AG04449 (cell line): ENCODE results near the gene ZNF438.

Source experiments
- CTCF ChIA-PET: fragments of 350-600 bp; formaldehyde crosslinking; extraction: SDS; loops from one replicate; lab custom pipeline; 2021; ENCODE audit warnings: antibody characterized with exemption; lab: Yijun Ruan, JAX
- POLR2A ChIA-PET: fragments of 400-600, 350-600 bp; formaldehyde crosslinking; extraction: SDS; loops from one replicate; lab custom pipeline; 2020; ENCODE audit warnings: antibody characterized with exemption, inconsistent platforms; lab: Yijun Ruan, JAX
- DNase-seq: peaks from one replicate; pipeline ENCODE4 v3.0.0-alpha.2; 2010; ENCODE audit warnings: low read depth, low spot score
- H3K4me3 ChIP-seq: 2 replicates; pipeline ENCODE4 v1.5.1; 2011; ENCODE audit warnings: low read depth, mild to moderate bottlenecking, control low read depth, low read length
- CTCF ChIP-seq: IDR thresholded peaks from one replicate; pipeline ENCODE4 v1.5.1; 2011; ENCODE audit warnings: mild to moderate bottlenecking, moderate library complexity, low read length, control low read depth, inconsistent platforms; ENCODE audit not compliant: insufficient read depth; ENCODE audit errors: missing control alignments

Gene ZNF438

DNA sequence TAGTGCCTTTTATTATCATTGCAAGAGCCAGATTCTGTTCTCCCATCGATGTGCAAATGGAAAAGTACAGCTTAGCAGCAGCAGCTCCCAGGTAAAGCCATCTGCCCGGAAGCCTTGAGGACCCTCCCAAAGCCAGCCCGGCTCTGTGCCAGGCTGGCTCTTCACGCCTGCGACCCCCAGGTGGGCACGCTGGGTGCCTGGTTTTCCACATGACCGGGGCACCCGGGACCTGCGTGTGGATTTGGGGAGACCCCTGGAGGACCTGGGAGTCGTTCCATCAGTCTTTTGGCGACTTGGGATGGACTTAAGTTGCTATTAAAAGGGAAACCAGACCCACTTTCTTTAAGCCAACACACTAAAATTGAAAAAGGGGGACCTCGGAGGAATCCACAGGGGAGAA is 196.5 kb downstream of the ZNF438 start:
- POLR2A ChIA-PET = no interaction called here
- CTCF ChIA-PET = no interaction called here
- no peak for TF ChIP-seq CTCF
- H3K4me3 ChIP-seq = no peak overlapping the region
- DNase-seq = no peak

DNA sequence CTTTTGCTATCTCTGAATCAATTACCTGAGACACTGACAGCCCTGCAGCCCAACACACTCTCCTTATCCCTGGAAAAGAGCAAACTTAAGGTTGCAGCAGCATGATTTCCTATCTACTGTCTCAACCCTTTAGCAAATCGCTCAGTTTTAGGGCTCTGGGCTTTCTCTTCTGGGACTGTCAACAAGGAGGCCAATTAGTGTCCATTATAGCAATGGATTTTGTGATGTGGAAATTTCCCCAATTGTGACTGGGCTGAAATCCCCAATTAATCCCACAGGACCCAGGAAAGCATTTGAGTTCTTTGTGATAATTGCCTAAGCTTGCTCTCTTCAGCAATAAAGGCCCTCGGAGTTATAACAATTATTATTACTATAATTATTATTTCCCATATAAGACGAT is 197.0 kb downstream of the ZNF438 start:
- TF ChIP-seq CTCF = no peak
- DNase-seq = no peak
- no peak overlapping the region for H3K4me3 ChIP-seq
- ChIA-PET POLR2A (no interaction called here), CTCF (no interaction called here)

GRCh38 chr10:30834153-30834552 is 197.5 kb downstream of the ZNF438 start:
- H3K4me3 ChIP-seq = no peak overlapping the region
- DNase-seq = no peak
- CTCF ChIA-PET = interaction anchor here (1.2 to 1.3 kb wide), 2 partner anchors 8 to 14 kb away, joined by 3 to 5 read pairs; no protein-coding TSS in a partner anchor
- no peak for TF ChIP-seq CTCF
- POLR2A ChIA-PET = no interaction called here

DNA sequence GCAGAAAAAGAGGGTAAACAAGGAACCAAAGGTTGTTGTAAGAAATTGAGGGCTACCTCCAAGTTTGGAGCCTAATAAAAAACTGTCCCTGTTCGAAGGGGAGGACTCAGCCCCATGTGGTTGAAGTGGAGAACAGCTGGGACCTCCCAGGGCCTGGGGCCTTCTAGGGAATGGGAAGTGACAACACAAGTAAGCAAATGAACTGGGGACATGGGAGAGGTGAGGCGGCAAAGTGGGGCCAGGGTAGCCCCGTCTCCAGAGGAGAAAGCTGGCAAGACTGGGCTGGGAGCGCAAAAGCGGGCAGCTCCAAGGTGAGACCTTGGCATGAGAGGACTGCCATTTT is 198.1 kb downstream of the ZNF438 start:
- ChIA-PET POLR2A (no interaction called here), CTCF (interaction anchor here (1.2 to 1.3 kb wide), 3 partner anchors 8 to 14 kb away, joined by 3 to 5 read pairs (median 3); no protein-coding TSS in a partner anchor)
- H3K4me3 ChIP-seq = no peak overlapping the region

DNA sequence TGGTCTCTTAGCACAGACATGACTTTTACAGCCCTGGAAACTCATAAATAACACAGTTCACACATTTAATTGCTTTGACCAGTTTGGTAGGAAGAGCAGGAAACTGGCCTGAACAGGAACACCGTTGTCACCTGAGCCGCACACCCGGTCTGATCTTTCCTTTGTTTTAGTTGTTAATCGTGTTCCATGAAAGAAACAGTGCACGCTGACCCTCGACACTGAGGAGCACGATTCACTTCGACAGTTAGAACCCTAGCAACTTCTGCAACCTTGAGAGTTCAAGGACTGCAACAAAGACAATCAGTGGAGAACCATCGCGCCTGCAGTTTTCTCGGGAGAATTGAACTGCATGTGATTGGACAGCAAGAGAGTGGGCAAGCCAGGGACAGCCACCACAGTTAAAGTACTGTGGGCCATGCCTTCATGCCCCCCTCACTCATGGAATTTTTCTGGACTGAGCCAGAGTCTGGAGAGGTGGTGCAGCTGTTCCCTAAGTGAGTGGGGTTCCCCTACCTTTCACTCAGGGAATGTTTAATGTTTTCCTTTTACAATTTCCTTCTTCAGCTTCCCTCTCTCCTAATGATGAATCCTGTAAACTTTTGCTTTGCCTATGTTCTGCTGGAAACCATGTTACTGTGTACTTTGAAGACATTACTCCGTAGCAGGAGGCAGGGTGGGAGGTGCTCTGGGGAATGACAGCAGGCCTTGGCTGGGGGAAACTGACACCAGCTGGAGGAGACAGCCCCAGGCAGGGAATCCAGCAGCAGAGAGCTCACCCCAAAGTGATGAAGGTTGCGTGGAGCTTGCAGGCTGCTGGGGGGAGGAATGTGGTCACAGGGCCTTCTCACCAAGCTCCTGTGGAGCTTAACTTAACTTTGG is 198.7 kb downstream of the ZNF438 start:
- CTCF ChIA-PET = interaction anchor here (1.2 to 1.3 kb wide), 3 partner anchors 9 to 15 kb away, joined by 3 to 5 read pairs (median 3); no protein-coding TSS in a partner anchor
- no peak for TF ChIP-seq CTCF
- POLR2A ChIA-PET = no interaction called here
- H3K4me3 ChIP-seq = no peak overlapping the region
- DNase-seq = no peak

More for the DNA sequence above, 198.1 kb downstream of the ZNF438 start:
- TF ChIP-seq CTCF = no peak
- no peak for DNase-seq

- no peak for DNase-seq
- no peak for TF ChIP-seq CTCF
- ChIA-PET CTCF (no interaction called here), POLR2A (no interaction called here)
- H3K4me3 ChIP-seq = no peak overlapping the region
Measured at GRCh38 chr10:30832001-30832748, 199.5 kb downstream of the ZNF438 start.
